ENCODE measurements around the gene RADX.

Gene RADX

GRCh38 chrX:106692425-106693065 is 80.8 kb downstream of the RADX start:
- no peak for FAIRE-seq

DNA sequence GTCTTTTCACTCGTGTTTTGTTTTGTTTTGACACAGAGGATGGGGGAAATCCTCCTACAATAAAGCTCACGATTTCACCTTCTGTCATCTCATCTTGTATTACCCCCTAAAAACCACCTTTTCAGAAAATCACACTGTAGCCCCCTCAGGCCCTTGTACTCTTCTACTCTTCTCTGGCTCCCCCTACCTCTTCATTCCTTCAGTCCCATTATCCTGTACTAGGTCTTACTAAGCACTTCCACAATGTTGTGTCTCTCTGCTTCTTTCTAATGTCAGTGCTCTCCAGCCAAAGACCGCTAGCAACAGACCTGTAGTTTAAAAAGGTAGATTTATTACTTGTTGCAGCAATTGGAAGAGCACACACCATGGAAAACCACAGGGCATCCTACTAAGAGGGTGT is 84.7 kb downstream of the RADX start:
- no peak for FAIRE-seq

DNA sequence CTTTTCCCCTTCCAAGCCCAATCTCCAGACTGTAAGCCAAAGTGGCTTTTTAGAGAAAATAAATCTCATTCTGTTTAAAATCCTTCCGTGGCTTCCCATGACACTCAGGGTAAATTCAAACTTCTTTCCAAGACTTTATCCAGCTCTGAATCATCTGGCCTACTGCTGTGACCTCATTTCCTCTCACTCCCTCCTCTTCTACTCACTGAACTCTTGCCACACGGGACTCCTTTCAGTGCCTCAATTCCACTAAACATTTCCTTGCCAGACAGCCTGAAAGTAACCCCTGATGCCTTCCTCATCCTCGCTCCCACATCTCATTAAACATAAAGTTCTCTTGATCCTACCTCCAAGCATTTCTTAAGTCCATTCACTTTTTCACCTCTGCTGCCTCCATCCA is 86.9 kb downstream of the RADX start:
- FAIRE-seq: no peak

- FAIRE-seq: no peak
These were observed 90.9 kb downstream of the RADX start for GRCh38 chrX:106702636-106703035.

GRCh38 chrX:106706466-106706865 is 94.7 kb downstream of the RADX start:
- no peak for FAIRE-seq

GRCh38 chrX:106707771-106708454 is 96.1 kb downstream of the RADX start:
- FAIRE-seq: no peak

DNA sequence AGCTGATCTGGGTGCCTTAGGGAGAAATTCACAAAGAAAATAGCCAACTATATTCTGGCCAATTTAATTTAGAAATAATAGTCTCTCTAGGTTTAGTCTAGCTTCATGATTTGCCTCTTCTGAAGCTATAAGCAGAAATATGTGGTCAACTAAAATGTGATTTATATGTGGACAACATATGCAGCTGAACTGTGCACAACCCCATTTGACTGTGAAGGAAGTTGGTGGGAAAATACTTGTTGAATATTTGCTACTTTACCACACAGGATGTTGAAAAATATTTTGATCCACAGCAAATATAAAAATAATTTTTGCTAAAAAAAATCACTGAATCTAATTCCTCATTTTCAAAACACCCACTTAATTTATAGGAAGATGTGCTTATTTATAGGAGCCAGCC is 99.0 kb downstream of the RADX start:
- no peak for FAIRE-seq

DNA sequence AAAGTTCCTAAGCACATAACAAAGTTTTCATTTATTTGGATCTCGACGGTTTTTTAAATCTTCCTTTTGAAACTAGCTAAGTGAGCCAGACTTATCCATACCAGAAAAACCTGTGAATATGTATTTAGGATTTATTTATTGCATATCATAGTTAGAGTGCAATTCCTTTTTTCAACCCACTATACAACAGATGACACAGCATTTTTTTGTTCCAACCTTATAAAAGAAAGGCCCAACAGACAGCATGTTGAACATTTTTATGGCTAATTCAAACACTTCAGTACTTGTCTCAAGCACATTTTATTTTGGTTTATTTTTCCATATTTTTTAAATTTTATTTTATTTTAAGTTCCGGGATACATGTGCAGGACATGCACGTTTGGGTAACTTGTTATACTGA is 99.6 kb downstream of the RADX start:
- no peak for FAIRE-seq

GRCh38 chrX:106716004-106716403 is 104.2 kb downstream of the RADX start:
- no peak for FAIRE-seq

DNA sequence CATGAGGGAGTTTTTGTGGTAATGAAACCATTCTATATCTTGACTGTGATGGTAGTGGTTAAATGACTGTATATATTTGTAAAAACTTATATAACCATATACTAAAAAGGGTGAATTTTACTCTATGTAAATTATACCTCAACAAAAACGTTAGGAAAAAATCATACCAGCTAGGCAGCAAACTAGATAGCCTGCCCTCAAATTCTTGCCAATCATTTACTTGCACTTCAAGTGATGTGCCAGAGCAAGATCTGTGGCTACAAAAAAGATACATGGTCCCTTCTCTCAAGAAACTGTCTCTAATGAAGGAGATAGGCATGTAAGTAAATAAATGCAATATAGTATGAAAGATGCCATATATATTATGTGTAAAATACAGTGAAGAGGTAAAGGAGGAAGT is 104.7 kb downstream of the RADX start:
- FAIRE-seq: no peak

DNA sequence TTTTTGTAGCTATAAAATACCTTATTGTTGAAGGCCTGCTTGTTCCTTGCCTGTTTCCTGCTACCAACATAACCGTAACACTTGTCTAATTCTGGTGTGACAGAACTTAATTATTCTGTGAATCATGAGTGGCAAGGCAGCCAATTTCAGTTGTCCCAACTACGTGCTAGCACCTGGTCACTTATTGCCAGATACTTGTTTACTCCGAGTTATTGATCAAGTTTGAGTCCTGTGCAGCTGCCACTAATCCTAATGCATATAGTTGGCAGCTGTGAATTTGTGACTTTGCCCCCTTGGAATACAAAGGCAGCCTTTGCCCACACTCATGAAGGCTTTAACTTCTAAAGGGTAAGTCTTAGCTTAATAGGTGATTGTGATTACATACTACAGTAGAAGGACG is 106.9 kb downstream of the RADX start:
- FAIRE-seq: no peak

DNA sequence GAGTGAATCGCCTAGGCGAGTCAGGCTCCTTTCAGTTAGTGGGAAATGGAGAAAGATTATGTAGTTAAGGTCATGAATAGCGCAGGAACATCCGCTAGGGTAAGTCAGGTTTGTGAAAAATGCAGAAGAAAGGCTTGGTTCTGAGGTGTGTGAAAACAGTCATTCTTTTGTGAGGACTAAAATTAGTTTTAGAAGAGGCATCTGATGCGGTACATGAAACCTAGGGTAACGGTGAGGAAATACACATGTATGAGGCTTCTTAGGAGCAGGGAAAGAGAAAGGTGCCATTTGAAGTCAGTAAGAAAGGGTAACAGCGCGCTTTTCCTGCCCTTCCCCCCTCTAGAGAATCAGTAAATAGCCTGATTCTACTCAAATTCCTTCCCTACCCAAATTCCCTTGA is 114.2 kb downstream of the RADX start:
- FAIRE-seq: no peak

DNA sequence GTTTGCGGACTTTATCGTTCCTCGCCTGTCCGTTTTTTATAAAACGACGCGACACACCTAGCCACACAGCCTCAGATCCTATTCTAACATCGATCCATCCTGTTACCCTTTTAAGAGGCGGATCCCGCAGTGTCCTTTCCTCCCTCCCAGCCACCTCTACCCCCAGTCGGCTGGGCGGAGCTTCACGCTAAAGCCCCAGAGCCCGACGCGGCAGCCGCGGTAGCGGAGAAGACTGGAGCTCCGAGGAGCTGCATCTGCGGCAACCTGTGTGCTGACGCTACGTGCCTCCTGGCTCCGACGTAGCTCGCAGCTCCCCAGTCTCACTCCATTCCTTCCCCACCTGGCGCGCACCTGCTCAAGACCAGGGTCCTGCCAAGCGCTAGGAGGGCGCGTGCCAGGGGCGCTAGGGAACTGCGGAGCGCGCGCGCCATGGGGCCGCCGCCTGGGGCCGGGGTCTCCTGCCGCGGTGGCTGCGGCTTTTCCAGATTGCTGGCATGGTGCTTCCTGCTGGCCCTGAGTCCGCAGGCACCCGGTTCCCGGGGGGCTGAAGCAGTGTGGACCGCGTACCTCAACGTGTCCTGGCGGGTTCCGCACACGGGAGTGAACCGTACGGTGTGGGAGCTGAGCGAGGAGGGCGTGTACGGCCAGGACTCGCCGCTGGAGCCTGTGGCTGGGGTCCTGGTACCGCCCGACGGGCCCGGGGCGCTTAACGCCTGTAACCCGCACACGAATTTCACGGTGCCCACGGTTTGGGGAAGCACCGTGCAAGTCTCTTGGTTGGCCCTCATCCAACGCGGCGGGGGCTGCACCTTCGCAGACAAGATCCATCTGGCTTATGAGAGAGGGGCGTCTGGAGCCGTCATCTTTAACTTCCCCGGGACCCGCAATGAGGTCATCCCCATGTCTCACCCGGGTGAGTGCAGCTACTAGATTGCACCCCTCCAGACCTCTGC is 115.0 kb downstream of the RADX start, which contains the start of gene RNF128:
TSS of gene RNF128 (plus strand) at position 217 of the 953 bp plus-strand sequence. CDS start at position 430, 213 bp downstream.
- FAIRE-seq: no peak

GRCh38 chrX:106728337-106728736 is 116.6 kb downstream of the RADX start:
- no peak for FAIRE-seq
